Measurements from ENCODE around the gene C17orf75. TPM values are rescaled to one million over a fixed set of nuclear protein-coding genes. Genes with fewer than 3 reads are reported as not detected.
A peak's percentile ranks its signal among the peaks of the same experiment; 100 is the strongest.
"Not testable (repeated sequence)": the region's sequence is repeated elsewhere in the genome, so short reads cannot be mapped to it uniquely, and the experiment has no call there.

Gene C17orf75
- total RNA-seq, 8 experiments from 2014 or later = 12.3 to 41.5 (median 35.2) TPM

DNA sequence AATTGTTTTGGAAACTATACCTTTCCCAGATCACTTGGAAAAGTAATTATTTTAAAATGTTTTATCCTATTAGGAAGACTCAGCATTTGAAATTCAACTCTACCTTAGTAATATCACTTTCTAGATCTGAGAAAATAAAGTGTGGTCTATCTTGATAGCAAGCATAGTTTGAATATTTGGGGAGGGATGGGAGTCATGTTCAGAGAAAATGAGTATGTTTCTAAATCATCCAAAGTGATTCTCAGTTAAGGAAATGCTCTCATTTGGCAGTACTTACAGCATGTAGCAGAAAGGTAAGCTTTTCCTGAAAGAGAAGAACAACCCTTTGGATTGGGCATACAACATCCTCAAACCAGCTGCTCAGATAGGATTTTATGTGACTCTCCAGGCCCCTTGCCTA lies 6.9 kb downstream of the C17orf75 start:
- H3K4me3 ChIP-seq = no peak overlapping the region
- no peaks in the 10 kb centered on the region for H3K4me1 ChIP-seq (replicated peaks in 1 of 2)
- ATAC-seq (replicated peaks in 6 of 8) = no peak
- in situ Hi-C loops (cut with MboI; ENCODE audit: low pct_unique_long_range_greater_than_20kb in 2 of 9, low sequenced_read_pairs in 9 of 9, unreplicated experiment in 9 of 9) = loop anchor here in 1 of 9 experiments (25.0 kb wide), 1 partner anchor 98 kb away; no protein-coding TSS in a partner anchor
- H3K27ac ChIP-seq = no peak overlapping the region

DNA sequence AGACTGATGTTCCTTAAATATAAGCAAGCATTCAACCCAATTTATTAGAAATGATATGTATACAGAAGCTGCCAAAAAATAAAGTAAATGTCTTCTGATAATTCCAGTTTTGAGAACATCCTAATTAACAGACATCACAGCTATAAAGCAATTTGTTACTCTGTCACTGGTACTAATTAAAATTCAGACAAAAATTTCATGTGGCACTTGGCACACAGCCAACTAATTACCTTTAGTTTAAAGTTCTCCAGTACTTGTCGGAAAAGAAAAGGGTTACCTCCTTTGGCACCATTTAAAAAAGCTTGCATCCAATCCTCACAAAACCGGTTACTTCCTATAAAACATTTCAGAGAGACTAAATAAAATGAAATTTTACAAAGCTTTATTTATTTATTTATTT lies 8.8 kb downstream of the C17orf75 start:
- WGBS, 10 experiments = 67 to 96% (median 86%) methylated on average over 2 of the region's 2 CpGs; no CpG with 5 or more reads in 2 of the 10 experiments
- H3K4me3 ChIP-seq = no peak overlapping the region
- no peak overlapping the region for H3K27ac ChIP-seq
- H3K4me1 ChIP-seq (replicated peaks in 1 of 2) = no peaks in the 10 kb centered on the region
- in situ Hi-C loops (cut with MboI; ENCODE audit: low pct_unique_long_range_greater_than_20kb in 2 of 9, low sequenced_read_pairs in 9 of 9, unreplicated experiment in 9 of 9) = loop anchor here in 1 of 9 experiments (25.0 kb wide), 1 partner anchor 96 kb away; no protein-coding TSS in a partner anchor
- no peak for ATAC-seq (replicated peaks in 6 of 8)

DNA sequence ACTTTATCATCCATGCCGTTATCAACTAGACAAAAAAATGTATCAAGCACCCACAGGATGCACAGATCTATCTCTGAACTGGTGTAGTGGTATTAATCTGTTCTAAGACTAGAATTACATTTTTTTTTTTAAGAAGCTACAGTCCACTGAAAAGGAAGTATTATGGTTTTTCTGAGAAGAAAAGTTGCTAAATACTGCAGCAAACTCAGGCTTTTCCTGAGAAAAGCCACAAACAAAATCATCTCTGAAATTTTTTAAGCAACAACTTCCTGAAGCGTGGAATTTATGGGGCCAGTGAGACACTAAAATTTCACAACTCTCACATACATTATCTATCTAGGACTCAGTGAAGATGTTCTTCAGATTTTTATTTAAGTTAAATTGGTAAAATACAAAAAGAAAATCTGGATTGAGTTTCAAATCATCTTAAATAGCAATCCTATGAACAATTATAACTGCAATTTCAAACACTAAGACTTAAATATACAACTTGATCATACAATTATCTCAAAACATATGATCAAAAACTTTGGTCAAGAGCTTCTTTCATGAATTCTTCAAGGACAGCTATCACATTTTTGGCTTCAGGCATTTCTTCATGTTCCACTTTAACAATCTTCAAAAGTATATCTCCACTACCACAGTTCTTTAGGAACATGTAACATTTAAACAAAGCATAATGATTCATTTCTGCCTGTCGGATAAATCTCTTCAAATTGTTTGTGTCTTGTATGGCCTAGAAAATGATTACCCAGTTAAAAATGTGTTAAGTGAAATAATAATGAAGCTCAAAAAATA lies 10.5 kb downstream of the C17orf75 start:
- Histone ChIP-seq H3K27ac (no peak overlapping the region), H3K4me1 (replicated peaks in 1 of 2) (no peaks in the 10 kb centered on the region), H3K4me3 (no peak overlapping the region)
- no peak for ATAC-seq (replicated peaks in 6 of 8)
- in situ Hi-C loops (cut with MboI; ENCODE audit: low pct_unique_long_range_greater_than_20kb in 2 of 9, low sequenced_read_pairs in 9 of 9, unreplicated experiment in 9 of 9) = loop anchor here in 1 of 9 experiments (25.0 kb wide), 1 partner anchor 94 kb away; no protein-coding TSS in a partner anchor
- 80 to 100% (median 93%) methylated on average over 1 to 3 of the region's 3 CpGs for WGBS, 10 experiments

DNA sequence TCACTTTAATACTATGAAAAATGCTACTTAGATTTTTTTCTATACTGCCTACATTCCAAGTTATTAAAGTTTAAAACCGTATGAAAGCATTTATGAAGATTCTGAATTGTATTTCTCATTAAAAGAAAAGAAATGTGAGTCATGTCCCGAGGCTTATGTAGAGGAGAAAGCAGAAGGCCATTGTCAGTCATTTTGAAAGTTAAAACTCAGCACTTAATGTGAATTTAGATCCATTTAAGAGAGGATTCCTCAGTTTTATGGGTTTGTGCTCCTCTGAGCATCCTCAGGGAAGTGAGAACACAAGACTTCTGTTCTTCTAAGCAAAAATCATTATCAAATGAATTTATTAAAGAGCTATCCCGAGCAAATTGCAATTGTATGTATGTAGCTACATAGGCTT lies 11.8 kb downstream of the C17orf75 start:
- no peaks in the 10 kb centered on the region for H3K4me1 ChIP-seq (replicated peaks in 1 of 2)
- in situ Hi-C loops (cut with MboI; ENCODE audit: low pct_unique_long_range_greater_than_20kb in 2 of 9, low sequenced_read_pairs in 9 of 9, unreplicated experiment in 9 of 9) = loop anchor here in 1 of 9 experiments (25.0 kb wide), 1 partner anchor 93 kb away; no protein-coding TSS in a partner anchor
- 56 to 93% (median 78%) methylated on average over 2 to 3 of the region's 3 CpGs; no CpG with 5 or more reads in 1 of the 10 experiments for WGBS, 10 experiments
- ATAC-seq (replicated peaks in 6 of 8) = no peak
- H3K4me3 ChIP-seq = no peak overlapping the region
- H3K27ac ChIP-seq = no peak overlapping the region

DNA sequence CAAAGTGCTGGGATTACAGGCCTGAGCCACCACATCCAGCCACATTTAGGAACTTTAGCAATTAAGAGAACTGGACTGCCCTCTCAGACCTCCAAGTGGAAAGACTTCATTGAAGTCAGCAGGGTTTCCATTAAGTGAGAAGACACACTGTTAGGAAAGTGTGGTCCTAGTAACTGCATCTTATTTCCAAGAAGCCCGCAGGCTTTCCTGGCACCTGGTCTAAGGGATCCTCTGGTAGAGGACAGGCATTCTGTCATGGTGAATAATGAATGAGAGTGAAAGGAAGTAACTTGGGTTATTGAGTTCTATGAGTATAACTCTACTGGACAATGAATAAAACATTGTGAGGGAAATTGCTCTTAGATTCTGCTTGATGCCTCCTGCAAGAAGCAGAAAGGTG lies 14.1 kb downstream of the C17orf75 start:
- in situ Hi-C loops (cut with MboI; ENCODE audit: low pct_unique_long_range_greater_than_20kb in 2 of 9, low sequenced_read_pairs in 9 of 9, unreplicated experiment in 9 of 9) = loop anchor here in 1 of 9 experiments (25.0 kb wide), 1 partner anchor 91 kb away; no protein-coding TSS in a partner anchor
- no peak overlapping the region for H3K27ac ChIP-seq
- no peak for ATAC-seq (replicated peaks in 6 of 8)
- 100% methylated on average over 1 of the region's 1 CpG; no CpG with 5 or more reads in 8 of the 10 experiments for WGBS, 10 experiments
- H3K4me3 ChIP-seq = no peak overlapping the region
- H3K4me1 ChIP-seq (replicated peaks in 1 of 2) = peaks cover 10 to 11% of the 10 kb centered on the region in 2 donors

DNA sequence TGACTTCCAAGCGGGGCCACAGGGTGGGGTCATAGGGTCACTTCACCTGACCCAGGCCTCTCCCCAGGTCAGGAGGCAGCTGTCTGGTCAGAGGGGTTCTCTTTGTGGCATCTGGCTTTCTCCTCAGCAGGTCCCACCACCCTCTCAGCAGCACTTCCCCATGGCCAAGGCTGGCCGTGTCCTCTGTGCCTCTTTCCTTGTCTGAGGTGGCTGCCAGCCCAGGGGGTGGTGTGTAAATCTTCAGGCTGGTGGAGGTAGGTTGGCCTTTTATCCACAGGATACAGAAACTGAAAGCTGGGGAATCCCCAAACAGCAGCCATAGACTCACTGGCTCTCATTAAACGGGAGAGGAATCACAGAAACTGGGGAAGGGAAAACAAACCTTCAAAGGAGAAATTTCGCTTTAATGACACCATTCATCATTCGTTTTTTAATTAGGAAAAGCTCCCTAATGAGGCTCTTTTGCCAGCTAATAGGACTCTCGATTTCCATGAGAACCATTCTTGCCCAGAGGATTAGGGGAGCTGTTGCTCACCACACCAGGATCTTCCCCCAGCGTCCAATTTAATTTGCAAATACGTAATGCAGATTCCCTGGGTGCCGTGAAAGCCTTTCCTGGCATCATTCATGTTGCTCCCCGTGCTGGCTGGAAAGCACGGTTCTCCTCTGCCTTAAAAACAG lies 18.0 kb downstream of the C17orf75 start:
- peak; percentile 11 to 52 (median 26) for ATAC-seq (replicated peaks in 6 of 8)
- in situ Hi-C loops (cut with MboI; ENCODE audit: low pct_unique_long_range_greater_than_20kb in 2 of 9, low sequenced_read_pairs in 9 of 9, unreplicated experiment in 9 of 9) = no loop called here
- no peak overlapping the region for H3K4me3 ChIP-seq
- WGBS, 10 experiments = 2 to 80% (median 18%) methylated on average over 1 to 8 of the region's 11 CpGs; no CpG with 5 or more reads in 1 of the 10 experiments
- peaks cover 10 to 11% of the 10 kb centered on the region in 2 donors for H3K4me1 ChIP-seq (replicated peaks in 1 of 2)
- H3K27ac ChIP-seq = peak overlapping the region in 1 of 2 donors; percentile 2

DNA sequence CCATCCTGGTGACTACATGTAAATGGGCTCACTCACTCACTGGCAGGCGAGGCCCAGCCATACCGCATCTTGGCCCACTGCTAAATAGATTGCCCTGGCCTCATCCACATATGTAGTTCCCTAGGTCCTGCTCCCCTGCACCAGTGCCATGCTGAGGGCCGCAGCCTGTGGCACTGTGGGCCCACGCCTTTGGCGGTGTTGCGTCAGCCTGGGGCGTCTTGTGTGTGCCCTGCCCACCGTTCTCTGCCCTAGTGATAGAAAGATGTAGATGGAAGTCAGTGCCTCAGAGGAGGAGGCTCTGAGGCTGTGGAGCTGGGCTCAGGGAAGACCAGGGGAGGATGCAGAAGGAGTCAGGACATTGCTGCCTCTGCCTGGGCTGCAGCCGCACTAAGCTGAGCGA lies 18.9 kb downstream of the C17orf75 start:
- in situ Hi-C loops (cut with MboI; ENCODE audit: low pct_unique_long_range_greater_than_20kb in 2 of 9, low sequenced_read_pairs in 9 of 9, unreplicated experiment in 9 of 9) = no loop called here
- ATAC-seq (replicated peaks in 6 of 8) = peak in 4 of 8 experiments; percentile 3 to 29 (median 10)
- H3K27ac ChIP-seq = peak overlapping the region in 1 of 2 donors; percentile 2
- 100% methylated on average over 2 to 3 of the region's 10 CpGs; no CpG with 5 or more reads in 8 of the 10 experiments for whole genome bisulfite sequencing, 10 experiments
- H3K4me1 ChIP-seq (replicated peaks in 1 of 2) = peaks cover 10 to 11% of the 10 kb centered on the region in 2 donors
- no peak overlapping the region for H3K4me3 ChIP-seq

DNA sequence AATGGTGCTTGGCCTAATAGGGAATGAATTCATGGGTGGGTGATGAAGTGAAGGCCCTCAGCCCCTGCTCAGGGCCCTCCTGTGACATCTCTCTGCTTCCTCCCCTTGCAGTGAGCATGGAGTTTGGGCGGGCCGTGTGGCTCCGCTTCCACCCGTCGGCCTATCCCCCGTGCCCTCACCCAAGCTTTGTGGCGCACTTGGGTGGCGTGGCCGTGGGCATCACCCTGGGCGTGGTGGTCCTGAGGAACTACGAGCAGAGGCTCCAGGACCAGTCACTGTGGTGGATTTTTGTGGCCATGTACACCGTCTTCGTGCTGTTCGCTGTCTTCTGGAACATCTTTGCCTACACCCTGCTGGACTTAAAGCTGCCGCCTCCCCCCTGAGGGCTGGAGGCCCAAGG lies 21.1 kb downstream of the C17orf75 start:
- Histone ChIP-seq H3K4me1 (replicated peaks in 1 of 2) (peaks cover 11 to 18% of the 10 kb centered on the region in 2 donors), H3K4me3 (no peak overlapping the region), H3K27ac (no peak overlapping the region)
- in situ Hi-C loops (cut with MboI; ENCODE audit: low pct_unique_long_range_greater_than_20kb in 2 of 9, low sequenced_read_pairs in 9 of 9, unreplicated experiment in 9 of 9) = no loop called here
- ATAC-seq (replicated peaks in 6 of 8) = no peak
- 50 to 100% (median 92%) methylated on average over 1 to 10 of the region's 15 CpGs; no CpG with 5 or more reads in 4 of the 10 experiments for WGBS, 10 experiments

DNA sequence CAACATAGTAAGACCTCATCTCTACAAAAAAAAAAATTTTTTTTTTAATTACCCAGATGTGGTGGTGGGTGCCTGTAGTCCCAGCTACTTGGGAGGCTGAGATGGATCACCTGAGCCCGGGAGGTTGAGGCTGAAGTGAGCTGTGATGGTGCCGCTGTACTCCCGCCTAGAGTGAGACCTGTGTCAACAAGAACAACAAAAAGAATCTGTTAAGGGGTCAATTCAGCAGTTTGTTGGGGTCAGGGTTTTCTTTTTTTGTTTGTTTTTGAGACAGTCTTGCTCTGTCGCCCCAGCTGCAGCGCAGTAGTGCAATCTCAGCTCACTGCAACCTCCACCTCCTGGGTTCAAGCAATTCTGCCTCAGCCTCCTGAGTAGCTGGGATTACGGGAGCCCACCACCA lies 21.9 kb downstream of the C17orf75 start:
- H3K27ac ChIP-seq; H3K4me3 ChIP-seq; in situ Hi-C loops (cut with MboI; ENCODE audit: low pct_unique_long_range_greater_than_20kb in 2 of 9, low sequenced_read_pairs in 9 of 9, unreplicated experiment in 9 of 9); ATAC-seq (replicated peaks in 6 of 8): not testable (repeated sequence)
- WGBS, 10 experiments = 68 to 100% (median 100%) methylated on average over 1 to 3 of the region's 6 CpGs; no CpG with 5 or more reads in 5 of the 10 experiments
- peaks cover 11 to 18% of the 10 kb centered on the region in 2 donors for H3K4me1 ChIP-seq (replicated peaks in 1 of 2)

DNA sequence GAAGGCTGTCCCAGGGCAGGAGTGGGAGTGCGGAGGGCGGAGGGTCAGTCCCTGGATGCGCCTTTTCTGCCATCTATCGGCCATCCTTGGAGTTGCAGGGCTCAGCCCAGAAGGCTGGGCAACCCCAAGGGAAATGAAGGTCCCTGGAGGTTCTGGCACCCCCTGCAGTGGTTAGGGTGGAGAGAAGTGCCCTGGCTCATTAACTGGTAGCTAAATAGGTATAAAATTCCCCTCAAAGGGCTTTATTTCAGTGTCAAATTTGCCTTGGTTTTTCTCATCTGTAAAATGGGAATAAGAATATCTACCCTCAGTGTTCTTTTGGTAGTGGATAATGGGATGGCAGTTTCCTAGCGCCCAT lies 22.4 kb downstream of the C17orf75 start:
- no peak overlapping the region for H3K4me3 ChIP-seq
- peaks cover 10 to 18% of the 10 kb centered on the region in 2 donors for H3K4me1 ChIP-seq (replicated peaks in 1 of 2)
- H3K27ac ChIP-seq = no peak overlapping the region
- WGBS, 10 experiments = 0 to 100% (median 67%) methylated on average over 1 to 2 of the region's 5 CpGs; no CpG with 5 or more reads in 4 of the 10 experiments
- ATAC-seq (replicated peaks in 6 of 8) = peak; percentile 63 to 96 (median 73)
- in situ Hi-C loops (cut with MboI; ENCODE audit: low pct_unique_long_range_greater_than_20kb in 2 of 9, low sequenced_read_pairs in 9 of 9, unreplicated experiment in 9 of 9) = loop anchor here in 1 of 9 experiments (10.0 kb wide), 1 partner anchor 65 kb away; no protein-coding TSS in a partner anchor

DNA sequence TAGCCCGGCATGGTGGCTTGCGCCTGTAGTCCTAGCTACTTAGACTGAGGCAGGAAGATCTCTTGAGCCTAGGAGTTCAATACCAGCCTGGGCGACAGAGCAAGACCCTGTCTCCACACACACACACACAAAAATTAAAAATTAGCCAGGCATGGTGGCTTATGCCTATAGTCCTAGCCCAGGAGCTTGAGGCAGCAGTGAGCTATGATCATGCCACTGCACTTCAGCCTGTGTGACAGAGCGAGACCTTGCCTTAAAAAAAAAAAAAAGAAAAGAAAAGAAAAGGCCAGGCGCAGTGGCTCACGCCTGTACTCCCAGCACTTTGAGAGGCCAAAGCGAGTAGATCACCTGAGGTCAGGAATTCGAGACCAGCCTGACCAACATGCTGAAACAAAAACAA lies 23.9 kb downstream of the C17orf75 start:
- 90 to 100% (median 98%) methylated on average over 2 to 4 of the region's 8 CpGs; no CpG with 5 or more reads in 6 of the 10 experiments for WGBS, 10 experiments
- no peak for ATAC-seq (replicated peaks in 6 of 8)
- Histone ChIP-seq H3K27ac (no peak overlapping the region), H3K4me3 (no peak overlapping the region), H3K4me1 (replicated peaks in 1 of 2) (peaks cover 0 to 9% of the 10 kb centered on the region in 2 donors)
- in situ Hi-C loops (cut with MboI; ENCODE audit: low pct_unique_long_range_greater_than_20kb in 2 of 9, low sequenced_read_pairs in 9 of 9, unreplicated experiment in 9 of 9) = loop anchor here in 1 of 9 experiments (10.0 kb wide), 1 partner anchor 63 kb away; no protein-coding TSS in a partner anchor

DNA sequence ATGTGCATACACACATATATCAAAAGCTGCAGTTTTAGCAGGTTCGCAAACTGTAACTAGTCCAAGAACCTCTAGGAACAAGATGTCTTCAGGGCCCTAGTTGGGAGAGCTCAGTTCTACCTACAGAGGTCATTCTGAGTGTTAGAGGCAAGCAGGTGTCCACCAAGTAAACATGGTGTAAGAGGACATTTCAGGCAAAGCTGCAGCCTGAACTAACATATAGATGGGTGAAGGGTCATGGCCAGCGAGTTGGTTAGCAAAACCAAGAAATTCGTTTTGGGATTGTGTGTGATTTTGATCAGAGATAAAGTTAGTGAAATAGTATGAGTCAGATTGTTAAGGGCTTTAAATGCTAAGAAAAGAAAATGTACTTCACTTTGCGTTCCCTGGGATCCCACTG lies 24.6 kb downstream of the C17orf75 start:
- in situ Hi-C loops (cut with MboI; ENCODE audit: low pct_unique_long_range_greater_than_20kb in 2 of 9, low sequenced_read_pairs in 9 of 9, unreplicated experiment in 9 of 9) = loop anchor here in 1 of 9 experiments (10.0 kb wide), 1 partner anchor 63 kb away; no protein-coding TSS in a partner anchor
- peak overlapping the region in 1 of 2 donors; percentile 19 for H3K27ac ChIP-seq
- no peak for ATAC-seq (replicated peaks in 6 of 8)
- H3K4me1 ChIP-seq (replicated peaks in 1 of 2) = peaks cover 0 to 10% of the 10 kb centered on the region in 2 donors
- H3K4me3 ChIP-seq = no peak overlapping the region
- WGBS, 10 experiments = 50 to 94% (median 67%) methylated on average over 1 to 4 of the region's 4 CpGs; no CpG with 5 or more reads in 1 of the 10 experiments

All from motor neuron (in vitro differentiated cells).